Fibroblast of lung (primary cell): ENCODE data around the gene ROBO1. TPM values are rescaled to one million over a fixed set of nuclear protein-coding genes. Genes with fewer than 3 reads are reported as not detected.
A peak's percentile ranks its signal among the peaks of the same experiment; 100 is the strongest.

ENCODE experiments used
- DNase-seq, 2 donors: peaks; one replicate each; pipeline versions ENCODE4 v3.0.0 to v3.0.0-alpha.2; 2010; ENCODE audit warnings: low read depth in 2 of 2
- H2AFZ ChIP-seq: 2 replicates; pipeline ENCODE4 v1.5.1; 2012; ENCODE audit warnings: low read length, control low read depth, inconsistent platforms
- H3K27ac ChIP-seq: 2 replicates; pipeline ENCODE4 v1.5.1; 2011; ENCODE audit warnings: low read length, control low read depth; ENCODE audit not compliant: insufficient read depth
- H3K27me3 ChIP-seq: 2 replicates; pipeline ENCODE4 v1.5.1; 2011; ENCODE audit warnings: mild to moderate bottlenecking, low read length; ENCODE audit not compliant: control insufficient read depth, insufficient read depth
- H3K36me3 ChIP-seq: 2 replicates; pipeline ENCODE4 v1.5.1; 2011; ENCODE audit warnings: low read length; ENCODE audit not compliant: control insufficient read depth, insufficient read depth
- H3K4me1 ChIP-seq: 2 replicates; pipeline ENCODE4 v1.5.1; 2011; ENCODE audit warnings: low read length; ENCODE audit not compliant: control insufficient read depth, insufficient read depth; ENCODE audit errors: extremely low read depth
- H3K4me2 ChIP-seq: 2 replicates; pipeline ENCODE4 v1.5.1; 2011; ENCODE audit warnings: low read length, control low read depth; ENCODE audit not compliant: insufficient read depth; ENCODE audit errors: extremely low read depth
- H3K4me3 ChIP-seq, 4 experiments: fragments of 200-600 bp in 1 of 4; sonication (generic) in 1 of 4; replicated peaks in 1 of 4; 2 replicates each; pipeline ENCODE4 v1.5.1; 2011 to 2016; ENCODE audit warnings: low read length in 4 of 4, low read depth in 3 of 4, mild to moderate bottlenecking in 3 of 4, control low read depth in 2 of 4, inconsistent platforms in 1 of 4, mixed read lengths in 1 of 4; ENCODE audit not compliant: insufficient read depth in 1 of 4; ENCODE audit errors: control extremely low read depth in 1 of 4
- H3K79me2 ChIP-seq: 2 replicates; pipeline ENCODE4 v1.5.1; 2012; ENCODE audit warnings: mild to moderate bottlenecking, low read length, inconsistent platforms; ENCODE audit not compliant: control insufficient read depth, insufficient read depth
- H3K9ac ChIP-seq: 2 replicates; pipeline ENCODE4 v1.5.1; 2011; ENCODE audit warnings: mild to moderate bottlenecking, low read length, control low read depth; ENCODE audit not compliant: insufficient read depth
- H3K9me3 ChIP-seq: 2 replicates; pipeline ENCODE4 v1.5.1; 2012; ENCODE audit warnings: low read depth, low read length; ENCODE audit not compliant: control insufficient read depth, insufficient read depth
- H4K20me1 ChIP-seq: 2 replicates; pipeline ENCODE4 v1.5.1; 2011; ENCODE audit warnings: low read length; ENCODE audit not compliant: control insufficient read depth, insufficient read depth; ENCODE audit errors: extremely low read depth
- CTCF ChIP-seq, 2 donors: IDR thresholded peaks in 1 of 2; conservative IDR thresholded peaks in 1 of 2; 1 replicate in 1 of 2; 2 replicates in 1 of 2; pipeline ENCODE4 v1.5.1; 2011 to 2012; ENCODE audit warnings: low read length in 2 of 2, control low read depth in 1 of 2, inconsistent platforms in 1 of 2, low read depth in 1 of 2, mild to moderate bottlenecking in 1 of 2
- EZH2 ChIP-seq: IDR thresholded peaks from 2 replicates; pipeline ENCODE4 v1.5.1; 2012; ENCODE audit warnings: low read length, control low read depth, mild to moderate bottlenecking; ENCODE audit errors: missing control alignments
- polyA plus RNA-seq, 2 donors: library from polyadenylated mRNA; depleted of rRNA in 1 of 2; stranded (reverse) in 1 of 2; unstranded in 1 of 2; fragments of >200 nt; gene quantifications; 2 replicates each; pipeline ENCODE4 v1.2.1, GENCODE V29; 2011 to 2012; ENCODE audit warnings: missing spikeins in 1 of 2
- total RNA-seq: library from RNA; depleted of rRNA; stranded (reverse); fragments of >200 nt; gene quantifications from 2 replicates; pipeline ENCODE4 v1.2.1, GENCODE V29; 2014

The ROBO1 gene
- total and polyA plus RNA-seq, 2 donors (not counting 1 experiment from before 2014, with no cell fraction given): 53.8 to 104 TPM

GRCh38 chr3:78871048-78871447 is 896.8 kb downstream of the ROBO1 start:
- Histone ChIP-seq H3K36me3 (no peaks in the 10 kb centered on the region), H3K9me3 (no peaks in the 10 kb centered on the region), H4K20me1 (no peaks in the 10 kb centered on the region), H3K9ac (no peak overlapping the region), H3K4me3 (no peak overlapping the region), H3K27me3 (no peaks in the 10 kb centered on the region), H3K4me1 (no peaks in the 10 kb centered on the region), H3K4me2 (no peak overlapping the region), H2AFZ (no peak overlapping the region), H3K27ac (no peak overlapping the region), H3K79me2 (no peaks in the 10 kb centered on the region)
- TF ChIP-seq CTCF (conservative IDR thresholded peaks at IDR 0.05 in 1 of 2, IDR thresholded peaks at IDR 0.05 in 1 of 2; ENCODE audit: low read depth in 1 of 2, low read length in 2 of 2) (no peak), EZH2 (no peak)
- peak in 1 of 2 donors; percentile 65 for DNase-seq

- no peak overlapping the region for H2AFZ ChIP-seq
- H3K9me3 ChIP-seq: no peaks in the 10 kb centered on the region
- H3K79me2 ChIP-seq: no peaks in the 10 kb centered on the region
- H3K4me2 ChIP-seq: no peak overlapping the region
- H3K9ac ChIP-seq: no peak overlapping the region
- DNase-seq: no peak
- H3K4me1 ChIP-seq: no peaks in the 10 kb centered on the region
- H3K4me3 ChIP-seq: no peak overlapping the region
- no peaks in the 10 kb centered on the region for H4K20me1 ChIP-seq
- H3K27me3 ChIP-seq: no peaks in the 10 kb centered on the region
- no peak for TF ChIP-seq EZH2
- TF ChIP-seq CTCF (conservative IDR thresholded peaks at IDR 0.05 in 1 of 2, IDR thresholded peaks at IDR 0.05 in 1 of 2; ENCODE audit: low read depth in 1 of 2, low read length in 2 of 2): no peak
- no peaks in the 10 kb centered on the region for H3K36me3 ChIP-seq
- no peak overlapping the region for H3K27ac ChIP-seq
These were observed 897.3 kb downstream of the ROBO1 start for GRCh38 chr3:78870484-78870883.

GRCh38 chr3:78868570-78868969 is 899.2 kb downstream of the ROBO1 start:
- H3K27me3 ChIP-seq: no peaks in the 10 kb centered on the region
- H4K20me1 ChIP-seq: no peaks in the 10 kb centered on the region
- no peak overlapping the region for H3K4me3 ChIP-seq
- TF ChIP-seq CTCF (conservative IDR thresholded peaks at IDR 0.05 in 1 of 2, IDR thresholded peaks at IDR 0.05 in 1 of 2; ENCODE audit: low read depth in 1 of 2, low read length in 2 of 2): no peak
- no peak for TF ChIP-seq EZH2
- H3K4me1 ChIP-seq: no peaks in the 10 kb centered on the region
- no peak overlapping the region for H2AFZ ChIP-seq
- no peak overlapping the region for H3K4me2 ChIP-seq
- H3K9me3 ChIP-seq: no peaks in the 10 kb centered on the region
- H3K27ac ChIP-seq: no peak overlapping the region
- no peaks in the 10 kb centered on the region for H3K79me2 ChIP-seq
- H3K9ac ChIP-seq: no peak overlapping the region
- H3K36me3 ChIP-seq: no peaks in the 10 kb centered on the region
- no peak for DNase-seq
